NCI-H2196 (cell line): ENCODE measurements around the gene FOXD4.
"Not testable (repeated sequence)": the region's sequence is repeated elsewhere in the genome, so short reads cannot be mapped to it uniquely, and the experiment has no call there.

Experiments
- DNase-seq: peaks from one replicate; lab custom pipeline; 2025; ENCODE audit not compliant: unreplicated experiment; lab: John Stamatoyannopoulos, UW

Gene FOXD4

GRCh38 chr9:94323-94722 is 23.9 kb downstream of the FOXD4 start:
- DNase-seq: not testable (repeated sequence)

GRCh38 chr9:93909-94308 is 24.3 kb downstream of the FOXD4 start:
- not testable (repeated sequence) for DNase-seq

GRCh38 chr9:90851-91250 is 27.4 kb downstream of the FOXD4 start:
- DNase-seq: not testable (repeated sequence)

- DNase-seq: not testable (repeated sequence)
Measured at GRCh38 chr9:88396-89037, 29.7 kb downstream of the FOXD4 start.

- not testable (repeated sequence) for DNase-seq
Measured at GRCh38 chr9:87860-88259, 30.4 kb downstream of the FOXD4 start.

- DNase-seq: not testable (repeated sequence)
Measured at GRCh38 chr9:87105-87504, 31.1 kb downstream of the FOXD4 start.

GRCh38 chr9:86697-87096 is 31.5 kb downstream of the FOXD4 start:
- DNase-seq: not testable (repeated sequence)

- not testable (repeated sequence) for DNase-seq
Measured at GRCh38 chr9:82932-83689, 35.1 kb downstream of the FOXD4 start.

GRCh38 chr9:78333-78732 is 39.9 kb downstream of the FOXD4 start:
- not testable (repeated sequence) for DNase-seq

GRCh38 chr9:76389-76788 is 41.8 kb downstream of the FOXD4 start:
- not testable (repeated sequence) for DNase-seq

- not testable (repeated sequence) for DNase-seq
Measured at GRCh38 chr9:73900-74525, 44.2 kb downstream of the FOXD4 start.

GRCh38 chr9:73076-73899 is 44.9 kb downstream of the FOXD4 start:
- DNase-seq: not testable (repeated sequence)
